ENCODE measurements around the gene BCL2L13. TPM values are rescaled to one million over a fixed set of nuclear protein-coding genes. Genes with fewer than 3 reads are reported as not detected.
A peak's percentile ranks its signal among the peaks of the same experiment; 100 is the strongest.

Gene BCL2L13
- total RNA-seq, 1 donor from 2014 or later, result 69.0 TPM

GRCh38 chr22:17729561-17729960 is 91.0 kb downstream of the BCL2L13 start:
- Mint-ChIP-seq H3K9me3 (ENCODE audit: unreplicated experiment) (no peaks in the 10 kb centered on the region), H3K36me3 (ENCODE audit: low read depth, unreplicated experiment) (peaks cover 34% of the 10 kb centered on the region), H3K4me1 (ENCODE audit: low read depth, unreplicated experiment) (peaks cover 35% of the 10 kb centered on the region), H3K4me3 (ENCODE audit: unreplicated experiment) (no peak overlapping the region), H3K27ac (ENCODE audit: unreplicated experiment) (no peak overlapping the region), H3K27me3 (ENCODE audit: low read depth, unreplicated experiment) (no peaks in the 10 kb centered on the region)
- Histone ChIP-seq H3K9ac (ENCODE audit: low read length) (no peak overlapping the region), H3K36me3 (ENCODE audit: insufficient read depth, low read length) (peaks cover 35% of the 10 kb centered on the region), H3K4me3 (ENCODE audit: insufficient read depth, low read depth, low read length) (no peak overlapping the region), H4K20me1 (ENCODE audit: insufficient read depth, low read length) (peaks cover 28% of the 10 kb centered on the region), H3K79me2 (ENCODE audit: insufficient read depth, low read length) (peaks cover 13% of the 10 kb centered on the region), H3K27me3 (ENCODE audit: insufficient read depth, low read length) (no peaks in the 10 kb centered on the region), H3K4me1 (ENCODE audit: insufficient read depth, low read length) (peaks cover 29% of the 10 kb centered on the region), H3K9me3 (ENCODE audit: insufficient read depth, low read depth, low read length) (no peaks in the 10 kb centered on the region), H2AFZ (ENCODE audit: low read depth, low read length) (no peak overlapping the region), H3K27ac (ENCODE audit: low read depth, low read length) (no peak overlapping the region), H3K4me2 (ENCODE audit: low read length) (no peak overlapping the region)
- no peak for TF ChIP-seq EZH2 (IDR thresholded peaks at IDR 0.05; ENCODE audit: insufficient read depth, low read length)
- TF ChIP-seq CTCF (IDR thresholded peaks at IDR 0.05; ENCODE audit: insufficient read depth, low read depth, low read length), result no peak
- FAIRE-seq, result no peak
- no peak for DNase-seq (ENCODE audit: low read depth)

DNA sequence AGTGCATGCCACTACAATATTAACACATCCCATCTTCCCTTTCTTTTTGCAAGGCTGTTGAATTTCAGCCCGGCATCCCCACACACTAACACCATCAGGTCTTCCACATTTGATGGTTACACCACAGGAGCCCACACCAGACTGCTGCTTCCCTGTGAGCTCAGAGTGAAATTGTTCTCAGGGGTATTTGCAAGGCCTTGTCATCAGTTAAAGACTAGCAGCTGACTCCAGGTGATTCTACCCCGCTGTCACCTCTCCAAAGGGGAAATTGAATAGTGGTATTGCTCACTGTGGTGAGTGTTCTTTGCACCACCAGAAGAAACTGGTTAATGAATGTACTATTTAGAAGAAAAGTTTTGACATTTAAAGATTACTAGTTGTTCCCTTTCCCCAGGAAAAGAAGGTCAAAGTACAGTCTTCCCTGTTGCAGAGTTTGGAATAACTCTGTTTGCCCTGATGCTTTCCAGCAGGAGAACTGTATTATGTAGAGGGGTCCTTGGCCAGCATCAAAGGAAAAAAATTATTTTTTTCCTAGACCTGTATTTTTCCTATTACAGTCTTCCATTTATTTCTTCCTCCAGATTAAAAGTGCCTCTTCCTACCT is 93.8 kb downstream of the BCL2L13 start:
- no peak for DNase-seq (ENCODE audit: low read depth)
- Histone ChIP-seq H3K27me3 (ENCODE audit: insufficient read depth, low read length) (no peaks in the 10 kb centered on the region), H3K4me3 (ENCODE audit: insufficient read depth, low read depth, low read length) (no peak overlapping the region), H3K4me2 (ENCODE audit: low read length) (no peak overlapping the region), H2AFZ (ENCODE audit: low read depth, low read length) (no peak overlapping the region), H3K79me2 (ENCODE audit: insufficient read depth, low read length) (peaks cover 5% of the 10 kb centered on the region), H3K36me3 (ENCODE audit: insufficient read depth, low read length) (peaks cover 41% of the 10 kb centered on the region), H3K4me1 (ENCODE audit: insufficient read depth, low read length) (peaks cover 11% of the 10 kb centered on the region), H3K9me3 (ENCODE audit: insufficient read depth, low read depth, low read length) (no peaks in the 10 kb centered on the region), H3K9ac (ENCODE audit: low read length) (no peak overlapping the region), H3K27ac (ENCODE audit: low read depth, low read length) (no peak overlapping the region), H4K20me1 (ENCODE audit: insufficient read depth, low read length) (peaks cover 13% of the 10 kb centered on the region)
- TF ChIP-seq CTCF (IDR thresholded peaks at IDR 0.05; ENCODE audit: insufficient read depth, low read depth, low read length), result no peak
- no peak for TF ChIP-seq EZH2 (IDR thresholded peaks at IDR 0.05; ENCODE audit: insufficient read depth, low read length)
- Mint-ChIP-seq H3K4me3 (ENCODE audit: unreplicated experiment) (no peak overlapping the region), H3K9me3 (ENCODE audit: unreplicated experiment) (no peaks in the 10 kb centered on the region), H3K27ac (ENCODE audit: unreplicated experiment) (no peak overlapping the region), H3K36me3 (ENCODE audit: low read depth, unreplicated experiment) (peaks cover 23% of the 10 kb centered on the region), H3K4me1 (ENCODE audit: low read depth, unreplicated experiment) (peaks cover 22% of the 10 kb centered on the region), H3K27me3 (ENCODE audit: low read depth, unreplicated experiment) (no peaks in the 10 kb centered on the region)
- FAIRE-seq, result no peak

DNA sequence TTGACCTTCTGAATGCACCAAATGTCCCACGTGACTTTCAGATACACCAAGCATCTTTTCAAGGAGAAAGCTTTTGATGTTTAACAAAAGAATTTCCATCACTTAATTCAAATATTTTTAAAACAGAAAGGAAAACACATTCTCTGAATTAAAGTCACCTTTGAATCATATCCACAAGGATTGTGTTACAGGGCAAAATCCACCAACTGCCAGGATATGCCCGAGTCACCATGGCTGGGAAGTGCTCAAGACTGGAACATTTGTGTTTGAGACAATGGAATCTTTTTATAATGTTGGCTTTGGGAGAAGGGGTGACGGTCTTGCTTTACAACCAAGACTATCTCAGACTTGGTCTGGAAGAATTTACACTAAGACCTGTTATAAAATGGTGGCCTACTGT is 94.9 kb downstream of the BCL2L13 start:
- peak overlapping the region; percentile 51 for H3K27ac ChIP-seq (ENCODE audit: low read depth, low read length)
- no peaks in the 10 kb centered on the region for H3K27me3 Mint-ChIP-seq (ENCODE audit: low read depth, unreplicated experiment)
- H3K9me3 ChIP-seq (ENCODE audit: insufficient read depth, low read depth, low read length), result no peaks in the 10 kb centered on the region
- no peak overlapping the region for H3K4me3 ChIP-seq (ENCODE audit: insufficient read depth, low read depth, low read length)
- no peak overlapping the region for H3K27ac Mint-ChIP-seq (ENCODE audit: unreplicated experiment)
- H2AFZ ChIP-seq (ENCODE audit: low read depth, low read length), result no peak overlapping the region
- H3K4me1 Mint-ChIP-seq (ENCODE audit: low read depth, unreplicated experiment), result peaks cover 18% of the 10 kb centered on the region
- no peaks in the 10 kb centered on the region for H3K9me3 Mint-ChIP-seq (ENCODE audit: unreplicated experiment)
- peaks cover 31% of the 10 kb centered on the region for H3K36me3 ChIP-seq (ENCODE audit: insufficient read depth, low read length)
- peak overlapping the region; percentile 29 for H3K9ac ChIP-seq (ENCODE audit: low read length)
- peak overlapping the region; percentile 44 for H3K4me2 ChIP-seq (ENCODE audit: low read length)
- no peak for TF ChIP-seq CTCF (IDR thresholded peaks at IDR 0.05; ENCODE audit: insufficient read depth, low read depth, low read length)
- no peak for TF ChIP-seq EZH2 (IDR thresholded peaks at IDR 0.05; ENCODE audit: insufficient read depth, low read length)
- H3K27me3 ChIP-seq (ENCODE audit: insufficient read depth, low read length), result no peaks in the 10 kb centered on the region
- H3K4me3 Mint-ChIP-seq (ENCODE audit: unreplicated experiment), result no peak overlapping the region
- peaks cover 11% of the 10 kb centered on the region for H3K4me1 ChIP-seq (ENCODE audit: insufficient read depth, low read length)
- DNase-seq (ENCODE audit: low read depth), result no peak
- H4K20me1 ChIP-seq (ENCODE audit: insufficient read depth, low read length), result peaks cover 5% of the 10 kb centered on the region
- peaks cover 18% of the 10 kb centered on the region for H3K36me3 Mint-ChIP-seq (ENCODE audit: low read depth, unreplicated experiment)
- no peaks in the 10 kb centered on the region for H3K79me2 ChIP-seq (ENCODE audit: insufficient read depth, low read length)
- FAIRE-seq, result no peak
